Right lobe of liver (tissue), 6 donors: Measurements from ENCODE around the gene MUC5AC. TPM values are rescaled to one million over a fixed set of nuclear protein-coding genes. Genes with fewer than 3 reads are reported as not detected.

ENCODE experiments used
- ATAC-seq, 4 donors: fragments of 200-7000 bp; cut with Tn5 transposase; one replicate each; pipeline ENCODE4 v1.9.1; 2020; ENCODE audit warnings: mild to moderate bottlenecking in 4 of 4, moderate library complexity in 4 of 4
- DNase-seq, 3 donors: peaks; one replicate each; pipeline ENCODE4 v3.0.0-alpha.2; 2020
- H3K27ac ChIP-seq, 3 donors: fragments of 200-600 bp; one replicate each; pipeline ENCODE4 v1.8.0; 2022
- H3K27me3 ChIP-seq, 2 donors: fragments of 200-600 bp; one replicate each; pipeline ENCODE4 v1.8.0; 2022
- H3K36me3 ChIP-seq, 4 donors: fragments of 200-600 bp; sonication (generic) in 1 of 4; one replicate each; pipeline versions ENCODE4 v1.5.1 to v1.8.0; 2017 to 2022; ENCODE audit warnings: control low read depth in 1 of 4
- H3K4me1 ChIP-seq, 4 donors: fragments of 200-600 bp; sonication (generic) in 1 of 4; one replicate each; pipeline versions ENCODE4 v1.5.1 to v1.8.0; 2017 to 2022; ENCODE audit warnings: control low read depth in 1 of 4
- H3K4me3 ChIP-seq, 3 donors: fragments of 200-600 bp; one replicate each; pipeline ENCODE4 v1.8.0; 2022
- H3K9me3 ChIP-seq, 4 donors: fragments of 200-600 bp; sonication (generic) in 1 of 4; one replicate each; pipeline versions ENCODE4 v1.5.1 to v1.8.0; 2017 to 2022; ENCODE audit warnings: control low read depth in 1 of 4
- CTCF ChIP-seq, 4 donors: fragments of 200-600 bp in 3 of 4; fragments of 450-650 bp in 1 of 4; IDR thresholded peaks; one replicate each; pipeline versions ENCODE4 v1.5.1 to v1.8.0; 2016 to 2022; ENCODE audit warnings: antibody characterized with exemption in 4 of 4, mild to moderate bottlenecking in 2 of 4
- POLR2A ChIP-seq: fragments of 450-650 bp; IDR thresholded peaks from one replicate; pipeline ENCODE4 v1.6.1; 2017; ENCODE audit warnings: antibody characterized with exemption, mild to moderate bottlenecking
- WGBS: methylation state at CpG from one replicate; pipeline ENCODE4 v1.1.6; 2018; ENCODE audit warnings: low coverage, low lambda C conversion rate; ENCODE audit not compliant: insufficient coverage; ENCODE audit errors: missing lambda C conversion rate; 5-methylcytosine and 5-hydroxymethylcytosine counted together
- intact Hi-C, 2 donors: fragments of 100-400 bp; cut with DNase I; formaldehyde crosslinking; loops; one replicate each; pipeline versions ENCODE4 v1.11.2 to v1.14.1; 2022
- total RNA-seq, 6 experiments: library from RNA; depleted of rRNA in 2 of 6; stranded (reverse); fragments of >200 nt in 2 of 6; fragmentation: NEBNext Ultra II Directional in 3 of 6; extraction: Animal tissue kit (Norgen Biotek cat#: 25700) in 3 of 6; gene quantifications; one replicate each; pipeline versions ENCODE4 v1.1.0 to v1.2.4, GENCODE V29; 2016 to 2023
- donor health status: DM: no; HTN: yes; CAD: no.
- donor health status: DM: no; HTN: no; CAD: no.
- donor health status: DM: no; HTN: no; CAD: no.
- donor health status: DM: no; HTN: yes; CAD: no.
- donor health status: DM: no; HTN: yes; CAD: no.

The MUC5AC gene
- total RNA-seq, 6 experiments from 2014 or later: not detected

- 52% methylated on average over 3 of the region's 7 CpGs for WGBS
- H3K27ac ChIP-seq: no peak overlapping the region
Measured at GRCh38 chr11:1122664-1123002, 35.1 kb upstream of the MUC5AC start.

GRCh38 chr11:1123970-1124369 lies 33.8 kb upstream of the MUC5AC start:
- intact Hi-C loops: no loop called here
- DNase-seq (peak in 1 of 3 donors; percentile 32), ATAC-seq (no peak)
- Histone ChIP-seq H3K4me1 (no peaks in the 10 kb centered on the region), H3K9me3 (no peaks in the 10 kb centered on the region), H3K36me3 (no peaks in the 10 kb centered on the region), H3K27me3 (no peaks in the 10 kb centered on the region), H3K4me3 (no peak overlapping the region), H3K27ac (no peak overlapping the region)
- WGBS: 60% methylated on average over 1 of the region's 1 CpG
- TF ChIP-seq CTCF (IDR thresholded peaks at IDR 0.05) (no peak), POLR2A (no peak)

More at GRCh38 chr11:1122664-1123002, 35.1 kb upstream of the MUC5AC start:
- intact Hi-C loops: no loop called here
- TF ChIP-seq POLR2A (no peak), CTCF (IDR thresholded peaks at IDR 0.05) (no peak)
- ATAC-seq (no peak), DNase-seq (no peak)
- no peak overlapping the region for H3K4me3 ChIP-seq
- H3K27me3 ChIP-seq: no peaks in the 10 kb centered on the region
- no peaks in the 10 kb centered on the region for H3K9me3 ChIP-seq
- no peaks in the 10 kb centered on the region for H3K36me3 ChIP-seq
- no peaks in the 10 kb centered on the region for H3K4me1 ChIP-seq

- H3K4me3 ChIP-seq: no peak overlapping the region
- intact Hi-C loops: no loop called here
- H3K27ac ChIP-seq: no peak overlapping the region
- H3K4me1 ChIP-seq: no peaks in the 10 kb centered on the region
- peak in 1 of 3 donors; percentile 35 for DNase-seq
- ATAC-seq: no peak
- H3K27me3 ChIP-seq: no peaks in the 10 kb centered on the region
- WGBS: no CpG with 5 or more reads among the region's 9 CpGs
- no peak for TF ChIP-seq CTCF (IDR thresholded peaks at IDR 0.05)
- TF ChIP-seq POLR2A: no peak
- H3K9me3 ChIP-seq: no peaks in the 10 kb centered on the region
- no peaks in the 10 kb centered on the region for H3K36me3 ChIP-seq
Measured at GRCh38 chr11:1125803-1126202, 31.9 kb upstream of the MUC5AC start.

- Histone ChIP-seq H3K27ac (no peak overlapping the region), H3K4me1 (no peaks in the 10 kb centered on the region), H3K27me3 (no peaks in the 10 kb centered on the region), H3K4me3 (no peak overlapping the region), H3K9me3 (no peaks in the 10 kb centered on the region), H3K36me3 (no peaks in the 10 kb centered on the region)
- 57% methylated on average over 1 of the region's 15 CpGs for WGBS
- ATAC-seq (no peak), DNase-seq (no peak)
- no peak for TF ChIP-seq CTCF (IDR thresholded peaks at IDR 0.05)
- intact Hi-C loops: no loop called here
Measured at GRCh38 chr11:1126491-1126926, 31.2 kb upstream of the MUC5AC start.
